SHP77 treated with DMSO at 0.1 percent for 48 hours (cell line): ENCODE results near the gene NOX5.

Experiments
- DNase-seq: peaks from one replicate; lab custom pipeline; 2025; lab: John Stamatoyannopoulos, UW

The NOX5 gene

GRCh38 chr15:69104050-69104750 is 89.7 kb downstream of the NOX5 start:
- DNase-seq = no peak

- no peak for DNase-seq
Observed at GRCh38 chr15:69105451-69105985, 91.0 kb downstream of the NOX5 start.

GRCh38 chr15:69107025-69107620 is 92.6 kb downstream of the NOX5 start:
- no peak for DNase-seq
